Lower leg skin (tissue), 4 donors: Measurements from ENCODE around the gene PLAC1. TPM values are rescaled to one million over a fixed set of nuclear protein-coding genes. Genes with fewer than 3 reads are reported as not detected.
A peak's percentile ranks its signal among the peaks of the same experiment; 100 is the strongest.

Source experiments
- DNase-seq, 2 donors: peaks; one replicate each; pipeline ENCODE4 v3.0.0-alpha.2; 2019; ENCODE audit warnings: low spot score in 2 of 2
- H3K4me3 ChIP-seq: fragments of 200-600 bp; sonication (generic); 2 replicates; pipeline ENCODE4 v1.5.1; 2017; ENCODE audit warnings: mild to moderate bottlenecking, low read depth; ENCODE audit not compliant: poor library complexity, severe bottlenecking
- CTCF ChIP-seq, 3 donors: fragments of 450-650 bp; IDR thresholded peaks; one replicate each; pipeline ENCODE4 v1.5.1; 2016; ENCODE audit warnings: antibody characterized with exemption in 3 of 3, mild to moderate bottlenecking in 3 of 3, moderate library complexity in 2 of 3
- POLR2A ChIP-seq, 2 donors: fragments of 450-650 bp; IDR thresholded peaks; one replicate each; pipeline ENCODE4 v1.6.1; 2016 to 2017; ENCODE audit warnings: antibody characterized with exemption in 2 of 2, mild to moderate bottlenecking in 1 of 2, moderate library complexity in 1 of 2
- WGBS, 2 donors: methylation state at CpG; one replicate each; pipeline ENCODE4 v1.1.5; 2018; 5-methylcytosine and 5-hydroxymethylcytosine counted together
- intact Hi-C: fragments of 100-400 bp; cut with DNase I; formaldehyde crosslinking; loops from one replicate; pipeline ENCODE4 v1.15.0; 2023; ENCODE audit warnings: low total_unique reads
- total RNA-seq, 4 donors: library from RNA; depleted of rRNA; stranded (reverse); fragments of >200 nt; gene quantifications; one replicate each; pipeline ENCODE4 v1.1.0, GENCODE V29; 2016

The PLAC1 gene
- total RNA-seq, 4 donors from 2014 or later, result 0.22 to 0.53 (median 0.23) TPM; not detected in 1

DNA sequence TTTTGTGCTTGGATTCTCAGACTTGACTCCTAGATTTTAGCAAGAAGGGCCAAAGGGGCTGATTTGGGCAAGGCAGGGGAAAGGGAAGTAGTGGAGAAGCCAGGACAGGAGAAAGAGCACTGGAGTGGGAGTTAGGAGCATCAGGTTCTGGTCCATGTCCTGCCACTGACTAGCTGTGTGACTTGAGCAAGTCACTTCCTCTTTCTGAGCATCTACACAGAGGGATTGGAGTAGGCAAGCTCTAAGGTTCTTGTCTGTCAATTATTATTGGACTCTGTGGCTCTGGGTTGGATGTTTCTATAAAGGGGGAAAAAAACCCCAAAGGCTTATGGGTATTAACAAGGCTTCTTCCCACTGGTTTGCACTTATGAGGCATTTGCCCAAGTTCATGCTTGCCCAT lies 24.4 kb downstream of the PLAC1 start:
- TF ChIP-seq POLR2A (IDR thresholded peaks at IDR 0.05), result no peak
- TF ChIP-seq CTCF (IDR thresholded peaks at IDR 0.05), result no peak
- no peak overlapping the region for H3K4me3 ChIP-seq
- intact Hi-C loops, result no loop called here
- DNase-seq, result no peak

- no peak for DNase-seq
- TF ChIP-seq CTCF (IDR thresholded peaks at IDR 0.05) (no peak), POLR2A (IDR thresholded peaks at IDR 0.05) (no peak)
- WGBS, 2 donors, result 28 to 74% methylated on average over 2 of the region's 2 CpGs
- H3K4me3 ChIP-seq, result no peak overlapping the region
- intact Hi-C loops, result no loop called here
Observed at GRCh38 chrX:134633394-134633793, 24.9 kb downstream of the PLAC1 start.

- TF ChIP-seq CTCF (IDR thresholded peaks at IDR 0.05) (no peak), POLR2A (IDR thresholded peaks at IDR 0.05) (no peak)
- DNase-seq, result peak in 1 of 2 donors; percentile 29
- H3K4me3 ChIP-seq, result no peak overlapping the region
- 51 to 71% methylated on average over 3 of the region's 3 CpGs for WGBS, 2 donors
- intact Hi-C loops, result no loop called here
Observed at GRCh38 chrX:134632355-134632754, 25.9 kb downstream of the PLAC1 start.

DNA sequence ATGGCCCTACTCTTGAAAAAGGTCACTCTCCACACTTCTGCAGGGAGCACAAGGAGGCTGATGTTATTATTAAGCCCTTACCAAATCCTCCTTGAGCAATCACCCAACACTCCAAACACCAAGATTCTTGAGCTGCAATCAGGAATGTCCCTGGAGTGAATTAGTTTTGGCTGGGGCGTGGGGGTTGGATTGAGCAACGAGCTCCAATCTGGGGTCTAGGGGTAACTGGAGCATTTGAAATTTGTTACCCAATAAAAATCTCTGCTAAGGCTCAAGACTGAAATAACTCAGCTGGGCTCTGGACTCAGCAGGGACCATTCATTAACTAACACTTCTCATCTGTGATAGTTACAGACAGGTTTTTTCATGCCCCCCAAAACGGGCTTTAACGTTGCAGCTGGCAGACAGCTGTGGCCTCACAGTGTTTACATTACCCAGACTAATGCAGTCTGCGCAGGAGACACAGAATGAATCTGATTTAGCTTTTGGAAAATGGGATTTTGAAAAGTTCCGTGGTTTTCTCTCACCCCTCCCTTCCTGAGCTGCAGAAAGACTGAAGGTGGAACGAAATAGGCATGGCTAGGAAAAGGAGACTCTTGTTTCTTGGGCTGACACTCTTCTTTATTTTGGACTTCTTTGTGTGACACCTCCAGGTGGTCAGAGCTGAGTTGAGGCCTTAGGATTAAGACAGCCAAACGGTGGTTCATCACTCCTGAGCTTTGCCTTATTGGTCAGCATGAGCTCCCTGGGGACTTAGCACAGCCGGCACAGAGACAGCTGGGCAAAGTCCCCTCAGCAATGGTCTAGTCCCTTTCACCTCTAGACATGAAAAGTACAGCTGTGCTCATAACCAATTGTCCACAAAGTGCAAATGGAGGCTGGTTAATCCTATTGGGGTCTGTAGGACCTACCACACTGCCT lies 26.6 kb downstream of the PLAC1 start:
- intact Hi-C loops, result no loop called here
- H3K4me3 ChIP-seq, result no peak overlapping the region
- 59 to 74% methylated on average over 9 of the region's 9 CpGs for WGBS, 2 donors
- TF ChIP-seq POLR2A (IDR thresholded peaks at IDR 0.05) (no peak), CTCF (IDR thresholded peaks at IDR 0.05) (no peak)
- DNase-seq, result peak; percentile 12 to 86

DNA sequence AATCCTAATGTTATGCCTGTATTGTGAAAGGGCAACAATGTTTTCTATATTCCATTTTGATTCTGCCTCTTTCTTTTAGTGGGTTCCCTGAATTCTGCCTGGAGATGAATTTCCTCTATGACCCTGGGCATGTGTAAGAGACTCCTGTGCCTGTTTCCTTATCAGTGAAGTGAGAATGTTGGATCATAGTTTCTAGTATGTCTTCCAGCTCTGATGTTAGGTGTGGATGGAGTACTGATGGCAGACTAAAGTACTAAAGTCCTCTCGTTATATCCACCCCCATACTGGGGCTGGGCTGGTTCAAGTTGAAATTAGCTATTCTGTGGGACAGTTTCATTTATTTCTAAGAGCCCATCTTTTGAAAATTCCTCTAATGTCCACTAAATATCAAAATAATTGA lies 29.6 kb downstream of the PLAC1 start:
- intact Hi-C loops, result no loop called here
- DNase-seq, result no peak
- no peak overlapping the region for H3K4me3 ChIP-seq
- WGBS, 2 donors, result 69 to 94% methylated on average over 1 of the region's 1 CpG
- no peak for TF ChIP-seq CTCF (IDR thresholded peaks at IDR 0.05)
- TF ChIP-seq POLR2A (IDR thresholded peaks at IDR 0.05), result no peak
